Breast epithelium (tissue), 3 donors: ENCODE measurements around the gene PRICKLE2.

Source experiments
- CTCF ChIP-seq, 3 donors: fragments of 450-650 bp; IDR thresholded peaks; one replicate each; pipeline ENCODE4 v1.5.1; 2016 to 2017; ENCODE audit warnings: antibody characterized with exemption in 3 of 3, mild to moderate bottlenecking in 3 of 3, moderate library complexity in 3 of 3
- POLR2A ChIP-seq: fragments of 450-650 bp; IDR thresholded peaks from one replicate; pipeline ENCODE4 v1.6.1; 2016; ENCODE audit warnings: antibody characterized with exemption, mild to moderate bottlenecking, moderate library complexity

- TF ChIP-seq CTCF (IDR thresholded peaks at IDR 0.05) (no peak), POLR2A (no peak)
Observed at GRCh38 chr3:64078966-64079365, 146.3 kb downstream of the PRICKLE2 start.
